ENCODE measurements around the gene MYO1G. TPM values are rescaled to one million over a fixed set of nuclear protein-coding genes. Genes with fewer than 3 reads are reported as not detected.

MYO1G gene
- total RNA-seq, 1 donor from 2014 or later = 1.6 TPM

- peaks cover 0 to 4% (median 3%) of the 10 kb centered on the region in 3 donors for H3K4me1 ChIP-seq (ENCODE audit: control insufficient read depth in 3 of 3, insufficient read depth in 3 of 3, low read length in 3 of 3)
- H3K27ac ChIP-seq (ENCODE audit: low read depth, low read length) = no peak overlapping the region
- H3K27me3 ChIP-seq (ENCODE audit: control insufficient read depth in 3 of 3, insufficient read depth in 3 of 3, low read length in 3 of 3) = no peaks in the 10 kb centered on the region
- H3K9ac ChIP-seq (ENCODE audit: low read depth in 1 of 3, low read length in 3 of 3) = no peak overlapping the region
- H3K36me3 ChIP-seq (ENCODE audit: control insufficient read depth in 3 of 3, insufficient read depth in 3 of 3, low read length in 3 of 3) = no peaks in the 10 kb centered on the region
- no peak overlapping the region for H3K4me3 ChIP-seq (ENCODE audit: low read length in 3 of 3)
- no peaks in the 10 kb centered on the region for H3K9me3 ChIP-seq (ENCODE audit: control insufficient read depth in 3 of 3, low read length in 3 of 3)
These were observed 58.7 kb downstream of the MYO1G start for GRCh38 chr7:44920119-44920518.

GRCh38 chr7:44918029-44918428, 60.8 kb downstream of the MYO1G start:
- H3K9ac ChIP-seq (ENCODE audit: low read depth in 1 of 3, low read length in 3 of 3) = no peak overlapping the region
- no peak overlapping the region for H3K27ac ChIP-seq (ENCODE audit: low read depth, low read length)

GRCh38 chr7:44917465-44917864, 61.4 kb downstream of the MYO1G start:
- Histone ChIP-seq H3K27ac (ENCODE audit: low read depth, low read length) (no peak overlapping the region), H3K9me3 (ENCODE audit: control insufficient read depth in 3 of 3, low read length in 3 of 3) (no peaks in the 10 kb centered on the region), H3K27me3 (ENCODE audit: control insufficient read depth in 3 of 3, insufficient read depth in 3 of 3, low read length in 3 of 3) (no peaks in the 10 kb centered on the region), H3K36me3 (ENCODE audit: control insufficient read depth in 3 of 3, insufficient read depth in 3 of 3, low read length in 3 of 3) (no peaks in the 10 kb centered on the region), H3K4me1 (ENCODE audit: control insufficient read depth in 3 of 3, insufficient read depth in 3 of 3, low read length in 3 of 3) (peaks cover 0 to 11% (median 3%) of the 10 kb centered on the region in 3 donors), H3K4me3 (ENCODE audit: low read length in 3 of 3) (no peak overlapping the region), H3K9ac (ENCODE audit: low read depth in 1 of 3, low read length in 3 of 3) (no peak overlapping the region)

More at GRCh38 chr7:44918029-44918428, 60.8 kb downstream of the MYO1G start:
- no peaks in the 10 kb centered on the region for H3K9me3 ChIP-seq (ENCODE audit: control insufficient read depth in 3 of 3, low read length in 3 of 3)
- H3K4me3 ChIP-seq (ENCODE audit: low read length in 3 of 3) = no peak overlapping the region
- no peaks in the 10 kb centered on the region for H3K36me3 ChIP-seq (ENCODE audit: control insufficient read depth in 3 of 3, insufficient read depth in 3 of 3, low read length in 3 of 3)
- peaks cover 0 to 8% (median 3%) of the 10 kb centered on the region in 3 donors for H3K4me1 ChIP-seq (ENCODE audit: control insufficient read depth in 3 of 3, insufficient read depth in 3 of 3, low read length in 3 of 3)
- H3K27me3 ChIP-seq (ENCODE audit: control insufficient read depth in 3 of 3, insufficient read depth in 3 of 3, low read length in 3 of 3) = no peaks in the 10 kb centered on the region

- Histone ChIP-seq H3K9me3 (ENCODE audit: control insufficient read depth in 3 of 3, low read length in 3 of 3) (no peaks in the 10 kb centered on the region), H3K4me3 (ENCODE audit: low read length in 3 of 3) (no peak overlapping the region), H3K4me1 (ENCODE audit: control insufficient read depth in 3 of 3, insufficient read depth in 3 of 3, low read length in 3 of 3) (peaks cover 0 to 11% (median 5%) of the 10 kb centered on the region in 3 donors), H3K27ac (ENCODE audit: low read depth, low read length) (no peak overlapping the region), H3K36me3 (ENCODE audit: control insufficient read depth in 3 of 3, insufficient read depth in 3 of 3, low read length in 3 of 3) (no peaks in the 10 kb centered on the region), H3K9ac (ENCODE audit: low read depth in 1 of 3, low read length in 3 of 3) (no peak overlapping the region), H3K27me3 (ENCODE audit: control insufficient read depth in 3 of 3, insufficient read depth in 3 of 3, low read length in 3 of 3) (no peaks in the 10 kb centered on the region)
These were observed 63.7 kb downstream of the MYO1G start for GRCh38 chr7:44914992-44915607.

- Histone ChIP-seq H3K27me3 (ENCODE audit: control insufficient read depth in 3 of 3, insufficient read depth in 3 of 3, low read length in 3 of 3) (no peaks in the 10 kb centered on the region), H3K4me3 (ENCODE audit: low read length in 3 of 3) (no peak overlapping the region), H3K27ac (ENCODE audit: low read depth, low read length) (no peak overlapping the region), H3K9me3 (ENCODE audit: control insufficient read depth in 3 of 3, low read length in 3 of 3) (no peaks in the 10 kb centered on the region), H3K4me1 (ENCODE audit: control insufficient read depth in 3 of 3, insufficient read depth in 3 of 3, low read length in 3 of 3) (peaks cover 0 to 11% (median 5%) of the 10 kb centered on the region in 3 donors), H3K9ac (ENCODE audit: low read depth in 1 of 3, low read length in 3 of 3) (no peak overlapping the region), H3K36me3 (ENCODE audit: control insufficient read depth in 3 of 3, insufficient read depth in 3 of 3, low read length in 3 of 3) (no peaks in the 10 kb centered on the region)
These were observed 66.0 kb downstream of the MYO1G start for GRCh38 chr7:44912775-44913347.

Other genes with a start within 250 kb of the MYO1G start
- gene ZMIZ2, start 230.2 kb downstream of the MYO1G start, total RNA-seq = 4.2 TPM
- gene PPIA, start 182.3 kb downstream of the MYO1G start, total RNA-seq = 459 TPM
- 96.0 TPM for gene H2AZ2, start 130.9 kb downstream of the MYO1G start, total RNA-seq
- 32.9 TPM for gene PURB, start 93.5 kb downstream of the MYO1G start, total RNA-seq
- 28.7 TPM for gene CCM2, start 21.2 kb upstream of the MYO1G start, total RNA-seq
- 1.0 TPM for gene NACAD, start 110.0 kb upstream of the MYO1G start, total RNA-seq
- 52.7 TPM for gene TBRG4, start 132.7 kb upstream of the MYO1G start, total RNA-seq
- gene RAMP3, start 178.8 kb upstream of the MYO1G start, total RNA-seq = 5.7 TPM

Measured in skeletal muscle tissue (tissue), 4 donors.